Smooth muscle cell (in vitro differentiated cells): Measurements from ENCODE around the gene LPIN3. TPM values are rescaled to one million over a fixed set of nuclear protein-coding genes. Genes with fewer than 3 reads are reported as not detected.
A peak's percentile ranks its signal among the peaks of the same experiment; 100 is the strongest.

Experiments used
- DNase-seq: peaks from one replicate; lab custom pipeline; 2025; ENCODE audit not compliant: unreplicated experiment; lab: John Stamatoyannopoulos, UW
- H2AFZ ChIP-seq: fragments of 200-600 bp; sonication (generic); 2 replicates; pipeline ENCODE4 v1.6.0; 2016; ENCODE audit warnings: antibody characterized with exemption, low read depth, mild to moderate bottlenecking
- H3F3A ChIP-seq: fragments of 200-600 bp; sonication (generic); 2 replicates; pipeline ENCODE4 v1.6.0; 2017; ENCODE audit warnings: antibody characterized with exemption, low read depth
- H3K27ac ChIP-seq: fragments of 200-600 bp; sonication (generic); 2 replicates; pipeline ENCODE4 v1.5.1; 2016; ENCODE audit warnings: low read depth, mild to moderate bottlenecking
- H3K27me3 ChIP-seq: fragments of 200-600 bp; sonication (generic); 2 replicates; pipeline ENCODE4 v1.6.1; 2016; ENCODE audit warnings: low read depth, mild to moderate bottlenecking
- H3K36me3 ChIP-seq: fragments of 200-600 bp; sonication (generic); 2 replicates; pipeline ENCODE4 v1.5.1; 2016; ENCODE audit warnings: low read depth
- H3K4me1 ChIP-seq: fragments of 200-600 bp; sonication (generic); 2 replicates; pipeline ENCODE4 v1.5.1; 2016; ENCODE audit warnings: low read depth
- H3K4me2 ChIP-seq: fragments of 200-600 bp; sonication (generic); 2 replicates; pipeline ENCODE4 v1.6.0; 2016; ENCODE audit warnings: mild to moderate bottlenecking
- H3K4me3 ChIP-seq: fragments of 200-600 bp; sonication (generic); 2 replicates; pipeline ENCODE4 v1.5.1; 2016; ENCODE audit warnings: mild to moderate bottlenecking
- H3K79me2 ChIP-seq: fragments of 200-600 bp; sonication (generic); 2 replicates; pipeline ENCODE4 v1.6.0; 2016; ENCODE audit warnings: low read depth, mild to moderate bottlenecking
- H3K9ac ChIP-seq: fragments of 200-600 bp; sonication (generic); 2 replicates; pipeline ENCODE4 v1.6.0; 2016; ENCODE audit warnings: low read depth
- H3K9me3 ChIP-seq: fragments of 200-600 bp; sonication (generic); replicated peaks from 2 replicates; pipeline ENCODE4 v1.5.1; 2016; ENCODE audit warnings: low read depth
- H4K20me1 ChIP-seq: fragments of 200-600 bp; sonication (generic); 2 replicates; pipeline ENCODE4 v1.6.0; 2016; ENCODE audit warnings: low read depth
- WGBS: methylation state at CpG from one replicate; pipeline ENCODE4 v1.1.7; 2016; ENCODE audit warnings: low lambda C conversion rate; 5-methylcytosine and 5-hydroxymethylcytosine counted together
- polyA plus RNA-seq: library from polyadenylated mRNA; unstranded; fragments of >200 nt; fragmentation: Nextera tagmentation; extraction: Ambion mirVana; gene quantifications from 2 replicates; pipeline ENCODE4 v1.2.1, GENCODE V29; 2016
- total RNA-seq: library from RNA; depleted of rRNA; stranded (reverse); fragments of >200 nt; gene quantifications from 2 replicates; pipeline ENCODE4 v1.2.3, GENCODE V29; 2014
- TF ChIP-seq, protein P1 (sequence below): fragments of 200-600 bp; sonication (generic); IDR thresholded peaks from 2 replicates; pipeline ENCODE4 v1.5.1; 2017; ENCODE audit warnings: borderline replicate concordance, mild to moderate bottlenecking, antibody characterized with exemption; ENCODE audit not compliant: insufficient read depth, poor library complexity, severe bottlenecking

Gene LPIN3
- total and polyA plus RNA-seq, 2 experiments from 2014 or later: 6.9 to 12.5 TPM

GRCh38 chr20:41335591-41335990, 5.0 kb upstream of the LPIN3 start:
- H4K20me1 ChIP-seq: no peaks in the 10 kb centered on the region
- no peak overlapping the region for H3K4me3 ChIP-seq
- no peaks in the 10 kb centered on the region for H3F3A ChIP-seq
- TF ChIP-seq, protein P1, sequence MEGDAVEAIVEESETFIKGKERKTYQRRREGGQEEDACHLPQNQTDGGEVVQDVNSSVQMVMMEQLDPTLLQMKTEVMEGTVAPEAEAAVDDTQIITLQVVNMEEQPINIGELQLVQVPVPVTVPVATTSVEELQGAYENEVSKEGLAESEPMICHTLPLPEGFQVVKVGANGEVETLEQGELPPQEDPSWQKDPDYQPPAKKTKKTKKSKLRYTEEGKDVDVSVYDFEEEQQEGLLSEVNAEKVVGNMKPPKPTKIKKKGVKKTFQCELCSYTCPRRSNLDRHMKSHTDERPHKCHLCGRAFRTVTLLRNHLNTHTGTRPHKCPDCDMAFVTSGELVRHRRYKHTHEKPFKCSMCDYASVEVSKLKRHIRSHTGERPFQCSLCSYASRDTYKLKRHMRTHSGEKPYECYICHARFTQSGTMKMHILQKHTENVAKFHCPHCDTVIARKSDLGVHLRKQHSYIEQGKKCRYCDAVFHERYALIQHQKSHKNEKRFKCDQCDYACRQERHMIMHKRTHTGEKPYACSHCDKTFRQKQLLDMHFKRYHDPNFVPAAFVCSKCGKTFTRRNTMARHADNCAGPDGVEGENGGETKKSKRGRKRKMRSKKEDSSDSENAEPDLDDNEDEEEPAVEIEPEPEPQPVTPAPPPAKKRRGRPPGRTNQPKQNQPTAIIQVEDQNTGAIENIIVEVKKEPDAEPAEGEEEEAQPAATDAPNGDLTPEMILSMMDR: no peak
- H2AFZ ChIP-seq: no peak overlapping the region
- H3K4me1 ChIP-seq: peaks cover 4% of the 10 kb centered on the region
- no peaks in the 10 kb centered on the region for H3K27me3 ChIP-seq
- H3K4me2 ChIP-seq: no peak overlapping the region
- H3K27ac ChIP-seq: no peak overlapping the region
- DNase-seq: no peak
- no peaks in the 10 kb centered on the region for H3K9me3 ChIP-seq
- no peaks in the 10 kb centered on the region for H3K79me2 ChIP-seq
- no peaks in the 10 kb centered on the region for H3K36me3 ChIP-seq
- H3K9ac ChIP-seq: no peak overlapping the region
- WGBS: 75% methylated on average over 1 of the region's 1 CpG

- WGBS: 91% methylated on average over 4 of the region's 4 CpGs
- H3K9me3 ChIP-seq: no peaks in the 10 kb centered on the region
These were observed 3.7 kb upstream of the LPIN3 start for GRCh38 chr20:41336711-41337492.

DNA sequence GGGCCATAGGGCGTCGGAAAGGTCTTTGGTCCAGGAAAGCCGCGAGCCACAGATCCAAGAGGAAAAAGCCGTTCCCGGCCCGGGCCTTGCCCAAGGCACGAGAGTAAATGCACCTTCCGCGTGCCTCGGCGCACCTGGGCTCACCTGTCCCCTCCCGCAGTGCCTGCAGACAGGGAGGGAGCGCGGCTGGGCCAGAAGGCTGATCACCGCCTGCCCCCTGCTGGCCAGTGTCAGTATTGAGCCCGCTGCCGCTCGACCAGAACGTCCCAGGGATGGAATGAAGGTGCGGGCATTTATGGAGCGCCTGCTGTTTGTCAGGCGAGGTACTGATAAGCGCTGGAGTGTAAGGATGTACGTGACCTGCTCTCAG, 679 bp upstream of the LPIN3 start:
- Histone ChIP-seq H3K36me3 (no peaks in the 10 kb centered on the region), H3K4me2 (peak overlapping the region; percentile 95), H4K20me1 (no peaks in the 10 kb centered on the region), H3K79me2 (no peaks in the 10 kb centered on the region), H3K27me3 (no peaks in the 10 kb centered on the region), H3K4me3 (peak overlapping the region; percentile 63), H3K9me3 (no peaks in the 10 kb centered on the region), H3K27ac (peak overlapping the region; percentile 34), H2AFZ (peak overlapping the region; percentile 80), H3F3A (no peaks in the 10 kb centered on the region), H3K9ac (no peak overlapping the region), H3K4me1 (peaks cover 6% of the 10 kb centered on the region)
- WGBS: 2% methylated on average over 25 of the region's 25 CpGs
- peak; percentile 64 for DNase-seq
- TF ChIP-seq, protein P1: peak; percentile 98

More at GRCh38 chr20:41336711-41337492, 3.7 kb upstream of the LPIN3 start:
- DNase-seq: no peak
- Histone ChIP-seq H3K27ac (no peak overlapping the region), H3K4me2 (no peak overlapping the region), H3F3A (no peaks in the 10 kb centered on the region), H3K4me3 (no peak overlapping the region), H3K27me3 (no peaks in the 10 kb centered on the region), H3K36me3 (no peaks in the 10 kb centered on the region), H2AFZ (no peak overlapping the region), H3K79me2 (no peaks in the 10 kb centered on the region), H3K9ac (no peak overlapping the region), H3K4me1 (peaks cover 6% of the 10 kb centered on the region), H4K20me1 (no peaks in the 10 kb centered on the region)
- TF ChIP-seq, protein P1: no peak
